Naive thymus-derived CD8-positive, alpha-beta T cell (primary cell): ENCODE measurements around the gene RASA1. TPM values are rescaled to one million over a fixed set of nuclear protein-coding genes. Genes with fewer than 3 reads are reported as not detected.
A peak's percentile ranks its signal among the peaks of the same experiment; 100 is the strongest.

Experiments
- ATAC-seq, 2 donors: fragments of 150-1000 bp; cut with Tn5 transposase in 1 of 2; sonication (Bioruptor Pico), chemical (Tn5 transposase) in 1 of 2; 1 replicate in 1 of 2; 2 replicates in 1 of 2; pipeline ENCODE4 v1.10.0; 2021; ENCODE audit warnings: mild to moderate bottlenecking in 2 of 2, moderate library complexity in 2 of 2
- POLR2A ChIA-PET: fragments of 350-600 bp; sonication (Branson Sonifier 250); formaldehyde crosslinking; loops from one replicate; lab custom pipeline; 2021; ENCODE audit warnings: antibody characterized with exemption; lab: Charles Lee
- DNase-seq, 10 donors: peaks; one replicate each; pipeline versions ENCODE4 v3.0.0 to v3.0.0-alpha.2; 2020 to 2022
- H3K27ac Mint-ChIP-seq, 10 donors: one replicate each; pipeline ENCODE4 v1.8.0; 2020 to 2022; ENCODE audit warnings: mild to moderate bottlenecking in 10 of 10, mixed read lengths in 10 of 10, moderate library complexity in 4 of 10, inconsistent platforms in 1 of 10
- H3K27me3 Mint-ChIP-seq, 5 donors: one replicate each; pipeline ENCODE4 v1.8.0; 2021 to 2022; ENCODE audit warnings: mixed read lengths in 5 of 5
- H3K36me3 Mint-ChIP-seq, 3 donors: one replicate each; pipeline ENCODE4 v1.8.0; 2020 to 2022; ENCODE audit warnings: mixed read lengths in 3 of 3, mild to moderate bottlenecking in 2 of 3, inconsistent platforms in 1 of 3
- H3K4me1 Mint-ChIP-seq, 4 donors: one replicate each; pipeline ENCODE4 v1.8.0; 2021 to 2022; ENCODE audit warnings: mixed read lengths in 4 of 4
- H3K4me3 Mint-ChIP-seq, 10 donors: one replicate each; pipeline ENCODE4 v1.8.0; 2020 to 2022; ENCODE audit warnings: mild to moderate bottlenecking in 10 of 10, mixed read lengths in 10 of 10, moderate library complexity in 6 of 10, inconsistent platforms in 1 of 10
- H3K9me3 Mint-ChIP-seq, 9 donors: one replicate each; pipeline ENCODE4 v1.8.0; 2020 to 2022; ENCODE audit warnings: mixed read lengths in 9 of 9, mild to moderate bottlenecking in 3 of 9, inconsistent platforms in 1 of 9, moderate library complexity in 1 of 9
- polyA plus RNA-seq, 3 donors: library from polyadenylated mRNA; unstranded; fragments of 300-500 nt; fragmentation: Illumina TruSeq; gene quantifications; one replicate each; pipeline ENCODE4 v1.2.3, GENCODE V29; 2021
- total RNA-seq, 8 experiments: library from RNA in 2 of 8; stranded (reverse) in 2 of 8; gene quantifications; one replicate each; pipeline ENCODE4 v1.2.3 and lab custom pipeline; 2021 to 2026

Gene RASA1
- total and polyA plus RNA-seq, 5 experiments from 2014 or later, result 3.4 to 26.1 (median 7.7) TPM

DNA sequence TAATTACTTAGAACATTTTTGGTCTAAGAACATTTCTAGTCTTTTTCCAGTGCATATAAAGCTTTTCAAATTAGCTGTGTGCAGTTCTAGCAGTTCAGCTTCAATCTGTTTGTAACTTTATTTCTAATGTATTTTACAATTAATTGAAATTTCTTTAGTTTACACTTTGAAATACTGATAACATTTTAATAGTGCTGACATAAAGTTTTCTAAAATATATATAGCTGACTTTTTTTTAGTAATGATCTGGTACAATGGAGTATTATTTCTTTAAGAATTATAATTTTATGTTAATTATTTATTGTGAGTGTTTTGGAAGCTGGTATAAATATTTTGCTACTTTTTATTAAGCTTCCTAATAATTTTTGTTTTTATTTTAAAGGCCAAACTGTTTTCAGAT lies 101.7 kb downstream of the RASA1 start:
- Mint-ChIP-seq H3K36me3 (peaks cover 0 to 70% (median 15%) of the 10 kb centered on the region in 3 donors), H3K27me3 (no peaks in the 10 kb centered on the region), H3K4me1 (peaks cover 6 to 14% (median 11%) of the 10 kb centered on the region in 4 donors), H3K9me3 (no peaks in the 10 kb centered on the region), H3K27ac (no peak overlapping the region), H3K4me3 (no peak overlapping the region)
- POLR2A ChIA-PET, result no interaction called here
- no peak for ATAC-seq
- no peak for DNase-seq

DNA sequence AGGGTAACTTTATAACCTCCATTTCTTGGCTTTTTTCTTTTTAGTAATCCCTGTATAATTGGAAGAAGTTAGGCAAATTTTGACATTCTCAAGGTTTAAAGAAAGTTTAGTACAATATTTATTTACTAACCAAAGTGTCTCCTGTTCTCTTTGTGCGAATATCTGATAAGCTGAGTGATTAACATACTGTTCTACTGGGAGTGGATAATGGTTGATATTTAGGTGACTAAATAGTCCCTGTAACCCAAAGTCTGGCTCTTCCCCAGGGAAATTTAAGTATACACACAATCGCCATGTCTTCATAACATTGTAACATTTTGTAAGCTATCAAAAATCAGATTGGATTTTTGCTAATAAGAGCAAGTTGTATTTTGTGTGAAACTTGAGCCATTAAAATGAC lies 105.0 kb downstream of the RASA1 start:
- H3K9me3 Mint-ChIP-seq, result no peaks in the 10 kb centered on the region
- H3K27ac Mint-ChIP-seq, result peak overlapping the region in 3 of 10 donors; percentile 2 to 11 (median 6)
- no peaks in the 10 kb centered on the region for H3K27me3 Mint-ChIP-seq
- H3K4me3 Mint-ChIP-seq, result no peak overlapping the region
- peaks cover 0 to 80% (median 11%) of the 10 kb centered on the region in 3 donors for H3K36me3 Mint-ChIP-seq
- no peak for ATAC-seq
- H3K4me1 Mint-ChIP-seq, result peaks cover 2 to 6% (median 4%) of the 10 kb centered on the region in 4 donors
- no peak for DNase-seq
- POLR2A ChIA-PET, result interaction anchor here (0.6 kb wide), 1 partner anchor 31 kb away, joined by 3 read pairs; no protein-coding TSS in a partner anchor

- peaks cover 0 to 81% (median 12%) of the 10 kb centered on the region in 3 donors for H3K36me3 Mint-ChIP-seq
- H3K27ac Mint-ChIP-seq, result no peak overlapping the region
- H3K9me3 Mint-ChIP-seq, result no peaks in the 10 kb centered on the region
- no peak for DNase-seq
- no peaks in the 10 kb centered on the region for H3K27me3 Mint-ChIP-seq
- POLR2A ChIA-PET, result no interaction called here
- H3K4me1 Mint-ChIP-seq, result peaks cover 0 to 12% (median 9%) of the 10 kb centered on the region in 4 donors
- no peak overlapping the region for H3K4me3 Mint-ChIP-seq
- no peak for ATAC-seq
These were observed 114.5 kb downstream of the RASA1 start for GRCh38 chr5:87382224-87382623.

DNA sequence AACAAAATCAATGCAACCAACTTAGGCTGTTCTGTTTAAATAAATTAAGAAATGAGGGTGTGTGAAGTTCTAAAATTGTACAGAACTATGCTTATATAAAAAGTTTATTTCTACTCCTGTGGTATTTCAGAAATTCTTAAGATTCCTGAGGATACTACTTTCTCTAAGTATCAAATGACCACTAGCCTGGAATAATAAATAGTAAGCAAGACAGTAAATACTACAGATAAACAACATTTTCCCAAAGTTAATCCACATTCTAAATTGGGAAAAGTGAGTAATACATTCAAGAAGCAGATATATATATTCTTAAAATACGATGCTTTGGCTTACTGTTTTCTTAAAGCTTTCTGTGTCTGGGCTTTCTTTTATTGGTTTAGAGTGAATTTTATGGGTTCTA lies 115.5 kb downstream of the RASA1 start:
- ATAC-seq (no peak), DNase-seq (no peak)
- Mint-ChIP-seq H3K4me1 (peaks cover 0 to 12% (median 9%) of the 10 kb centered on the region in 4 donors), H3K36me3 (peaks cover 0 to 79% (median 6%) of the 10 kb centered on the region in 3 donors), H3K4me3 (no peak overlapping the region), H3K9me3 (no peaks in the 10 kb centered on the region), H3K27ac (peak overlapping the region in 4 of 10 donors; percentile 43 to 63 (median 58)), H3K27me3 (no peaks in the 10 kb centered on the region)
- POLR2A ChIA-PET, result no interaction called here

DNA sequence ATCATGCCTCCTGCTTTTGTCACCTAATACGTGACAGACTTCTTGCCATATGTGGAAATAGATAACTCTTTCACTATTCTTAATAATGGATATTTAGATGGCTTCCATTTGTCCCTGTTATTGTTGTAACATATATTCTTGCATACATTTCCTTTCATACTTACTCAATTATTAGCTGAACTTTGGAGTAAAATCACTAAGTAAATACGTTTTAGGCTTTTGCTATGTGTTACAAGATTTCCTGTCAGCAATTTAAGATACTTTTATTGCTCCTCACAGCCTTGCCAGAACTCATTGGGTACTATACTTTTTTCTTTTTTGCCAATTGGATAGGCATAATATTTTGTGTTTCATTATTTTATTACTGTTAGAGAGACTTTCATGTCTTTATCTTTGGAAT lies 118.1 kb downstream of the RASA1 start:
- no peaks in the 10 kb centered on the region for H3K9me3 Mint-ChIP-seq
- H3K4me3 Mint-ChIP-seq, result no peak overlapping the region
- peaks cover 4 to 17% (median 8%) of the 10 kb centered on the region in 4 donors for H3K4me1 Mint-ChIP-seq
- POLR2A ChIA-PET, result no interaction called here
- DNase-seq, result no peak
- no peaks in the 10 kb centered on the region for H3K27me3 Mint-ChIP-seq
- peak overlapping the region in 3 of 10 donors; percentile 19 to 42 (median 39) for H3K27ac Mint-ChIP-seq
- H3K36me3 Mint-ChIP-seq, result peaks cover 5 to 83% (median 17%) of the 10 kb centered on the region in 3 donors
- ATAC-seq, result no peak

GRCh38 chr5:87388129-87388528 lies 120.4 kb downstream of the RASA1 start:
- Mint-ChIP-seq H3K27ac (peak overlapping the region in 5 of 10 donors; percentile 1 to 63 (median 27)), H3K4me1 (peaks cover 6 to 16% (median 11%) of the 10 kb centered on the region in 4 donors), H3K9me3 (no peaks in the 10 kb centered on the region), H3K36me3 (peaks cover 12 to 90% (median 21%) of the 10 kb centered on the region in 3 donors), H3K4me3 (no peak overlapping the region), H3K27me3 (no peaks in the 10 kb centered on the region)
- ATAC-seq (no peak), DNase-seq (no peak)
- POLR2A ChIA-PET, result no interaction called here

DNA sequence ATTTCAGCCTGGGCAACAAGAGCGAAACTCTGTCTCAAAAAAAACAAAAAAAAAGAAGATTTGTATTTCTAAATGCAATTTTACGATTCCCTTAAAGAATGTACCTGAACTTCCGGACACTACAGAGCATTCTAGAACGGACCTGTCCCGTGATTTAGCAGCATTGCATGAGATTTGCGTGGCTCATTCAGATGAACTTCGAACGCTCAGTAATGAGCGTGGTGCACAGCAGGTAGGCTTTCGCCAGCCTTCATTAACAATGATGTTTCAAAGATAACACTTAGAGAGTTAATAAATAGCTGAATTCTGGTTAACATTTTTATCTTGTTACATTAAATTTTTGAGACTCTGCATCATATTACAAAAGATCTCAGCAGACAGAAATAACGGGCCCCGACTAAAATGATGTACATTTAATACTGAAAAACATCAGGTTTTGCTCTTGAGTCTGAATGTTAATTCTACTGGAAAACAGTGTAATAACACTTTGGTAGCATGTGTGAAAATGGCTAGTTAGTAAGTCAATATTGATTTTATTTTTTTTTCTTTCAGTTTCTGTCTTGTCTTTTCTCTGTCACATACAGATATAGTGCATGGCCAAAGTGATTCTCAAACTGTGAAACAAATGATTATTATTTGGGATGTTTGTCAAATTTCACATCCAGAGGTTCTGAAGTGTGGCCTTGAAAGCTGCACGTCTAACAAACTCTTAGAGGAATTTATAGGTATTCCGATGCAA lies 121.8 kb downstream of the RASA1 start:
- Mint-ChIP-seq H3K4me3 (no peak overlapping the region), H3K27me3 (no peaks in the 10 kb centered on the region), H3K4me1 (peaks cover 2 to 16% (median 11%) of the 10 kb centered on the region in 4 donors), H3K9me3 (no peaks in the 10 kb centered on the region), H3K36me3 (peaks cover 12 to 92% (median 22%) of the 10 kb centered on the region in 3 donors), H3K27ac (peak overlapping the region in 6 of 10 donors; percentile 38 to 82 (median 60))
- POLR2A ChIA-PET, result no interaction called here
- DNase-seq (no peak), ATAC-seq (no peak)

DNA sequence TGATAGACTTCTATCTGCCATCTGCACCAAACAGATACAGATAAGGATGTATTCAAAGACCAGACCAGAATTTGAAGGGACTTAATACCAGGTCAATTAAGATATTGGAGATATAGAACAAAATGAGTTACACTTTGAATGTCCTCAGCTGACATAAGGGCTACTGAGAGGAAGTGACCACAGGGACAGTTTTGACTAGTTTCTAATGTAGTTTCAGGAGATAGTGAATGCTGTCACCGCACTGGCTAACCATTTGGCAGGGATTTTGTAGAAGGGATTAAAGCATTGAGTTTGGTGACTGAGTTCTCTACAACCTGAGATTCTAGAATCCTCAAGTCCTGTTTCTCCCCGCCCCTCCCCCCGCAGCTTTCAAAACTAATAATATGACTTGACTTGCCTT lies 122.4 kb downstream of the RASA1 start:
- Mint-ChIP-seq H3K4me1 (peaks cover 2 to 17% (median 12%) of the 10 kb centered on the region in 4 donors), H3K36me3 (peaks cover 12 to 94% (median 28%) of the 10 kb centered on the region in 3 donors), H3K27ac (peak overlapping the region in 7 of 10 donors; percentile 12 to 82 (median 50)), H3K4me3 (no peak overlapping the region), H3K9me3 (no peaks in the 10 kb centered on the region), H3K27me3 (no peaks in the 10 kb centered on the region)
- POLR2A ChIA-PET, result no interaction called here
- ATAC-seq (peak in 1 of 2 donors; percentile 22), DNase-seq (no peak)

DNA sequence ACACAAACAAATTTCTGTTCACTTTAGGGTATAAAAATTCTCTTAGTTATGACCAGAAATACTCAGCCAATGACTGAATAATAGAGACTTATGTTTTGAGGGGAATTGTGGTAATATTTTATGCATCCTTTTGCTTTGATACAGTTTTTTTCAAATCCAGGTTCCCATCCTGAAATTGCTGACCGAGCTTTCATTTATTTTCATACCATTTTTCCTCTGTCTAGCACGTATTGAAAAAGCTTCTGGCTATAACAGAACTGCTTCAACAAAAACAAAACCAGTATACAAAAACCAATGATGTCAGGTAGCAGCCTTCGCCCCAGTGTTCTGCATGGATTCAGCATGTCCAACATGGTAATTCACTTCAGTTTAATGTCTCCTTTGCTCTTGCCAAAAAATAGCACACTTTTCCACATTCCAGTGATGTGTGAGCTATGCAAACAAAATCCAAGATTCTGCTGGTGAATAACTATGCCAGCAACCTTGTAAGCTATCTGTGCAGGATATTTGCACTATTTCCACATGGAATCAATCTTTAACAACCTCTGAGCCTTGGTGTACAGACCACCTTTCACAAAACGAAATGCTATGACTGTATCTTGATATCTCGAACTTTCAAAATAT lies 123.0 kb downstream of the RASA1 start:
- peaks cover 12 to 96% (median 30%) of the 10 kb centered on the region in 3 donors for H3K36me3 Mint-ChIP-seq

GRCh38 chr5:87392170-87392569 lies 124.5 kb downstream of the RASA1 start:
- peaks cover 12 to 96% (median 37%) of the 10 kb centered on the region in 3 donors for H3K36me3 Mint-ChIP-seq
- POLR2A ChIA-PET, result no interaction called here
- H3K27me3 Mint-ChIP-seq, result no peaks in the 10 kb centered on the region
- ATAC-seq, result no peak
- no peak for DNase-seq
- H3K27ac Mint-ChIP-seq, result peak overlapping the region in 9 of 10 donors; percentile 8 to 80 (median 66)
- peaks cover 2 to 29% (median 19%) of the 10 kb centered on the region in 4 donors for H3K4me1 Mint-ChIP-seq
- H3K4me3 Mint-ChIP-seq, result no peak overlapping the region
- no peaks in the 10 kb centered on the region for H3K9me3 Mint-ChIP-seq

More for the DNA sequence above, 123.0 kb downstream of the RASA1 start:
- ATAC-seq, result no peak
- Mint-ChIP-seq H3K4me3 (no peak overlapping the region), H3K27ac (peak overlapping the region in 5 of 10 donors; percentile 12 to 78 (median 38)), H3K27me3 (no peaks in the 10 kb centered on the region), H3K9me3 (no peaks in the 10 kb centered on the region), H3K4me1 (peaks cover 2 to 18% (median 12%) of the 10 kb centered on the region in 4 donors)
- DNase-seq, result no peak
- POLR2A ChIA-PET, result no interaction called here

DNA sequence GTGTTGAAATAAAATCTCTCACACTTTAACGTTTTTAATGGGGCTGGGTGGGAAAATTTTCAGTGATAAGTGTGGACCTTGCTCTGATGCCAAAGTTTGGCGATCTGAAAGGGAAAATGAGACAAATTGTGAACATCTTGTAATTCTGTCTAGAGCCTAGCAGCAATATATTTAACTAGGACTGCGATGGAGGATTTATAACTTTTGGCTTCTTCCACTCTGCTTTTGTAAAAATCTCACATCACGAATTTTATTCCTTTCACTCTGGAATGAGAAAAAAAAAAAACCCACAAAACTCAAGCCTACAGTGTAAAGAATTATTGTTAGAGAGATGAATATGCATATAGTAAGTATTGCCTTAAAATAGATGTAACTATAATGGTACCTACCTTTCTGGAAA lies 125.1 kb downstream of the RASA1 start:
- POLR2A ChIA-PET, result interaction anchor here (0.6 kb wide), 1 partner anchor 20 kb away, joined by 3 read pairs; the partner anchor contains the start of gene CCNH
- Mint-ChIP-seq H3K9me3 (no peaks in the 10 kb centered on the region), H3K4me3 (no peak overlapping the region), H3K4me1 (peaks cover 2 to 31% (median 19%) of the 10 kb centered on the region in 4 donors), H3K36me3 (peaks cover 12 to 98% (median 37%) of the 10 kb centered on the region in 3 donors), H3K27me3 (no peaks in the 10 kb centered on the region), H3K27ac (peak overlapping the region in 6 of 10 donors; percentile 12 to 80 (median 60))
- DNase-seq, result no peak
- ATAC-seq, result no peak

GRCh38 chr5:87393331-87393730 lies 125.6 kb downstream of the RASA1 start:
- Mint-ChIP-seq H3K27ac (peak overlapping the region in 3 of 10 donors; percentile 34 to 68 (median 46)), H3K36me3 (peaks cover 12 to 98% (median 37%) of the 10 kb centered on the region in 3 donors), H3K27me3 (no peaks in the 10 kb centered on the region), H3K9me3 (no peaks in the 10 kb centered on the region), H3K4me1 (peaks cover 2 to 31% (median 22%) of the 10 kb centered on the region in 4 donors), H3K4me3 (no peak overlapping the region)
- ATAC-seq (no peak), DNase-seq (no peak)
- POLR2A ChIA-PET, result no interaction called here
